ENCODE data around the gene ARL6IP4. TPM values are rescaled to one million over a fixed set of nuclear protein-coding genes. Genes with fewer than 3 reads are reported as not detected.

ARL6IP4 gene
- total RNA-seq, 1 donor from 2014 or later: 189 TPM

Other genes starting within 250 kb of the ARL6IP4 start
- gene HCAR1, start 249.8 kb upstream of the ARL6IP4 start, total RNA-seq: 0.15 and 0.18 TPM in 2 replicates
- 33.4 and 34.3 TPM in 2 replicates for gene DENR, start 227.9 kb upstream of the ARL6IP4 start, total RNA-seq
- gene CCDC62, start 206.1 kb upstream of the ARL6IP4 start, total RNA-seq: 0.15 and 0.23 TPM in 2 replicates
- 85.1 and 143 TPM in 2 replicates for gene HIP1R, start 145.2 kb upstream of the ARL6IP4 start, total RNA-seq
- 49.3 and 66.9 TPM in 2 replicates for gene VPS37B, start 84.6 kb upstream of the ARL6IP4 start, total RNA-seq
- gene ABCB9, start 14.2 kb upstream of the ARL6IP4 start, total RNA-seq: 6.2 and 14.3 TPM in 2 replicates
- 8.8 and 10.6 TPM in 2 replicates for gene OGFOD2, start 5.4 kb upstream of the ARL6IP4 start, total RNA-seq
- gene PITPNM2, start 170.4 kb downstream of the ARL6IP4 start, total RNA-seq: 20.2 and 30.2 TPM in 2 replicates